ENCODE results near the gene SP8. TPM values are rescaled to one million over a fixed set of nuclear protein-coding genes. Genes with fewer than 3 reads are reported as not detected.

SP8 gene
- total RNA-seq, 1 donor from 2014 or later, result 4.3 TPM

GRCh38 chr7:20776942-20777341, 9.7 kb downstream of the SP8 start:
- DNase-seq (ENCODE audit: extremely low spot score, unreplicated experiment), result no peak
- Mint-ChIP-seq H3K27ac (peak overlapping the region; percentile 49), H3K27me3 (peaks cover 93% of the 10 kb centered on the region), H3K36me3 (no peaks in the 10 kb centered on the region), H3K4me1 (ENCODE audit: unreplicated experiment) (peaks cover 8% of the 10 kb centered on the region), H3K9me3 (no peaks in the 10 kb centered on the region), H3K4me3 (peak overlapping the region; percentile 88)
- TF ChIP-seq, protein P1, sequence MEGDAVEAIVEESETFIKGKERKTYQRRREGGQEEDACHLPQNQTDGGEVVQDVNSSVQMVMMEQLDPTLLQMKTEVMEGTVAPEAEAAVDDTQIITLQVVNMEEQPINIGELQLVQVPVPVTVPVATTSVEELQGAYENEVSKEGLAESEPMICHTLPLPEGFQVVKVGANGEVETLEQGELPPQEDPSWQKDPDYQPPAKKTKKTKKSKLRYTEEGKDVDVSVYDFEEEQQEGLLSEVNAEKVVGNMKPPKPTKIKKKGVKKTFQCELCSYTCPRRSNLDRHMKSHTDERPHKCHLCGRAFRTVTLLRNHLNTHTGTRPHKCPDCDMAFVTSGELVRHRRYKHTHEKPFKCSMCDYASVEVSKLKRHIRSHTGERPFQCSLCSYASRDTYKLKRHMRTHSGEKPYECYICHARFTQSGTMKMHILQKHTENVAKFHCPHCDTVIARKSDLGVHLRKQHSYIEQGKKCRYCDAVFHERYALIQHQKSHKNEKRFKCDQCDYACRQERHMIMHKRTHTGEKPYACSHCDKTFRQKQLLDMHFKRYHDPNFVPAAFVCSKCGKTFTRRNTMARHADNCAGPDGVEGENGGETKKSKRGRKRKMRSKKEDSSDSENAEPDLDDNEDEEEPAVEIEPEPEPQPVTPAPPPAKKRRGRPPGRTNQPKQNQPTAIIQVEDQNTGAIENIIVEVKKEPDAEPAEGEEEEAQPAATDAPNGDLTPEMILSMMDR (conservative IDR thresholded peaks at IDR 0.05), result no peak

DNA sequence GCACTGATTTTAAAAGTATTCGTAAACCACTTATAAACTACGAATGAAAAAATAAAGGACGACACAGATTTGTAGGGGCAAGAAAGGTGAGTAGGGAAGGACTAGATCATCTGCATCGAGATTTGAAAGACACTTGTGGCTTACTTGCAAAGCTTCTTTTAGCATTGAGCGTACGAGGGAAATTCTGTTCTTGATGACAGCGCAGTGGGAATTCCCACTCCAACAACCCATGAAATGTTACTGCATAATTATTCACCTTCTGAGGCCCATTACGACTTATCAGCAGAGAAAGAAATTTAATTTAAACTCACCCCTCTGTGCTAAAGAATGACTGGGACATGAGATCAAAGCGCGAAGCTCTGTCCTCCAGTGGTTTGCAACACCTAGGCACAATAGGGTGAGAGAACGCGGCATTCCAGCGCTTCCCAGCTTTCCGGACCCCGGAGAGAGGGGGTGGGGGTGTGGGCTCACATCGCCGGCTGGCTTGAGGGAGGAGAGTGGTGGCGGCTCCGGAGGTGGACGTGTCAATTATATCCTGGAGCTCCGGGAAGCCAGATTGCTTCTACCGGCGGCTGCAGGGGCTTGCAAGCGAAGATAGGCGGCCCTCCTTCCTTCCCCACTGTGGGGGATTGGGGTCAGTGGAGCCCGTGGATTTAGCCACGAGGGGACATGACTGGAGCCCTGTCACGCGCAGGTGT, 10.3 kb downstream of the SP8 start:
- Mint-ChIP-seq H3K27ac (no peak overlapping the region), H3K9me3 (no peaks in the 10 kb centered on the region), H3K4me1 (ENCODE audit: unreplicated experiment) (peaks cover 8% of the 10 kb centered on the region), H3K4me3 (peak overlapping the region; percentile 88), H3K36me3 (no peaks in the 10 kb centered on the region), H3K27me3 (peaks cover 91% of the 10 kb centered on the region)
- DNase-seq (ENCODE audit: extremely low spot score, unreplicated experiment), result no peak
- TF ChIP-seq, protein P1 (conservative IDR thresholded peaks at IDR 0.05), result no peak

- DNase-seq (ENCODE audit: extremely low spot score, unreplicated experiment), result no peak
- no peak overlapping the region for H3K4me3 Mint-ChIP-seq
- TF ChIP-seq, protein P1 (conservative IDR thresholded peaks at IDR 0.05), result no peak
- H3K9me3 Mint-ChIP-seq, result no peaks in the 10 kb centered on the region
- no peaks in the 10 kb centered on the region for H3K4me1 Mint-ChIP-seq (ENCODE audit: unreplicated experiment)
- H3K36me3 Mint-ChIP-seq, result no peaks in the 10 kb centered on the region
- H3K27ac Mint-ChIP-seq, result no peak overlapping the region
- no peaks in the 10 kb centered on the region for H3K27me3 Mint-ChIP-seq
These were observed 32.7 kb downstream of the SP8 start for GRCh38 chr7:20754001-20754400.

- TF ChIP-seq, protein P1 (conservative IDR thresholded peaks at IDR 0.05), result no peak
- Mint-ChIP-seq H3K27ac (no peak overlapping the region), H3K27me3 (no peaks in the 10 kb centered on the region), H3K36me3 (no peaks in the 10 kb centered on the region), H3K4me3 (no peak overlapping the region), H3K4me1 (ENCODE audit: unreplicated experiment) (peaks cover 10% of the 10 kb centered on the region), H3K9me3 (peaks cover 3% of the 10 kb centered on the region)
- DNase-seq (ENCODE audit: extremely low spot score, unreplicated experiment), result no peak
These were observed 36.8 kb downstream of the SP8 start for GRCh38 chr7:20749906-20750305.

DNA sequence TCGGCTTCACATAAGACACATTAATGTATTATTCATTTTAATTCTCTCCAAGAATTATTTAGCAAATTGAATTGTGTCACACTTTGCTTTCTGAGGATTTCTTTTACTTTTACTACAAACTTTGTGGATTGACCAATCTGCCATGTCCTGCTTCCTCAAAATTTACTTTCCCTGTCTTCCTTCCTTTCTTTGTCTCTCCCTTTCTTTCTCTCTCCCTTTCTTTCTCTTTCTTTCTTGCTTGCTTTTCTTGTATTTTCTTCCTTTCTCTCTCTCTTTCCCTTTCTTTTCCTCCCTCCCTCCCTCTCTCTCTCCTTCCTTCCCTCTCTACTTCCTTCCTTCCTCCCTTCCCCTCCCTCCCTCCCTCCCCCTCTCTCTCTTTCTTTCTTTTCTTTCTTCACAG, 37.8 kb downstream of the SP8 start:
- Mint-ChIP-seq H3K27ac (no peak overlapping the region), H3K9me3 (peaks cover 4% of the 10 kb centered on the region), H3K4me1 (ENCODE audit: unreplicated experiment) (peaks cover 11% of the 10 kb centered on the region), H3K4me3 (no peak overlapping the region), H3K27me3 (no peaks in the 10 kb centered on the region), H3K36me3 (no peaks in the 10 kb centered on the region)
- DNase-seq (ENCODE audit: extremely low spot score, unreplicated experiment), result no peak
- TF ChIP-seq, protein P1 (conservative IDR thresholded peaks at IDR 0.05), result no peak
